PC-3 (cell line): ENCODE measurements around the gene SLC35E2B.

Experiments used
- EZH2 ChIP-seq: fragments of 300-600 bp; sonication (generic); IDR thresholded peaks from one replicate; pipeline ENCODE4 v1.6.1; 2017; ENCODE audit warnings: antibody characterized with exemption, mild to moderate bottlenecking, low read length; ENCODE audit not compliant: unreplicated experiment
- EZH2phosphoT487 ChIP-seq: fragments of 300-600 bp; sonication (generic); IDR thresholded peaks from 2 replicates; pipeline ENCODE4 v1.6.1; 2018; ENCODE audit warnings: mild to moderate bottlenecking, antibody characterized with exemption, low read length, borderline replicate concordance
- TF ChIP-seq, protein P1 (sequence below): fragments of 300-600 bp; sonication (generic); conservative IDR thresholded peaks from 2 replicates; pipeline ENCODE4 v1.5.1; 2017; ENCODE audit warnings: antibody characterized with exemption, low read depth, mild to moderate bottlenecking, low read length

DNA sequence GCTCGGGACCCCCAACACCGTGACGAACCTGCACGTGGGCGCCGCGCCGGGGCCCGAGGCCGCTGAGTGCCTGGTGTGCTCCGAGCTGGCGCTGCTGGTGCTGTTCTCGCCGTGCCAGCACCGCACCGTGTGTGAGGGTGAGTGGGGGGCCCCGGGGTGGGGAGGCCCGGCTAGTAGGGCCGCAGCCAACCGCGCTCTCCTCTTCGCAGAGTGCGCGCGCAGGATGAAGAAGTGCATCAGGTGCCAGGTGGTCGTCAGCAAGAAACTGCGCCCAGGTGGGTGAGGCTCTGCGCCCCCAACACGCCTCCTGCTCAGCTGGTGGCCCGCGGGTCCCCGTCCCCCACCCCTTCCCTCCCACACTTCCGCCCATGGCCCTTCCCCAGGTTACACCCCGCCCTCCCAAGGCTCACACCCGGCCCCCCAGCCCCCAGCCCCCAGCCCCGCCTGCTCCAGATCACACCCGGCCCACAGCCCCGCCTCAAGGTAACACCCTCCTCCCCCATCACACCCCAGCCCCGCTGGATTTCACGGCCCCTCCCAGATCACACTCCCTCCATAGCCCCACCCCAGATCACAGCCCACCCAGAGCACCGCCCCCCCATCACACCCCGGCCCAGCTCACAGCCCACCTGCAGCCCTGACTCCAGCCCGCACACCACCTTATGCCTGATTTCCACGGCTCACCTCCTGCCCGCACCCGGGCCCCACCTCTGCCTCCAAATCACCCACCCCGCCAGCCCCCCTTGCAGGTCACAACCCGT is 63.0 kb downstream of the SLC35E2B start:
- TF ChIP-seq, protein P1, sequence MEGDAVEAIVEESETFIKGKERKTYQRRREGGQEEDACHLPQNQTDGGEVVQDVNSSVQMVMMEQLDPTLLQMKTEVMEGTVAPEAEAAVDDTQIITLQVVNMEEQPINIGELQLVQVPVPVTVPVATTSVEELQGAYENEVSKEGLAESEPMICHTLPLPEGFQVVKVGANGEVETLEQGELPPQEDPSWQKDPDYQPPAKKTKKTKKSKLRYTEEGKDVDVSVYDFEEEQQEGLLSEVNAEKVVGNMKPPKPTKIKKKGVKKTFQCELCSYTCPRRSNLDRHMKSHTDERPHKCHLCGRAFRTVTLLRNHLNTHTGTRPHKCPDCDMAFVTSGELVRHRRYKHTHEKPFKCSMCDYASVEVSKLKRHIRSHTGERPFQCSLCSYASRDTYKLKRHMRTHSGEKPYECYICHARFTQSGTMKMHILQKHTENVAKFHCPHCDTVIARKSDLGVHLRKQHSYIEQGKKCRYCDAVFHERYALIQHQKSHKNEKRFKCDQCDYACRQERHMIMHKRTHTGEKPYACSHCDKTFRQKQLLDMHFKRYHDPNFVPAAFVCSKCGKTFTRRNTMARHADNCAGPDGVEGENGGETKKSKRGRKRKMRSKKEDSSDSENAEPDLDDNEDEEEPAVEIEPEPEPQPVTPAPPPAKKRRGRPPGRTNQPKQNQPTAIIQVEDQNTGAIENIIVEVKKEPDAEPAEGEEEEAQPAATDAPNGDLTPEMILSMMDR = no peak
- no peak for TF ChIP-seq EZH2
- no peak for TF ChIP-seq EZH2phosphoT487
